GM12874 (cell line): ENCODE measurements around the gene LRRC26.
A peak's percentile ranks its signal among the peaks of the same experiment; 100 is the strongest.

ENCODE experiments used
- CTCF ChIP-seq: IDR thresholded peaks from 2 replicates; pipeline ENCODE4 v1.5.1; 2011; ENCODE audit warnings: low read depth, mild to moderate bottlenecking, control low read depth, low read length, moderate library complexity; ENCODE audit not compliant: insufficient read depth

LRRC26 gene

GRCh38 chr9:137178939-137179630 lies 9.2 kb upstream of the LRRC26 start:
- no peak for TF ChIP-seq CTCF

GRCh38 chr9:137178201-137178938 lies 8.5 kb upstream of the LRRC26 start:
- TF ChIP-seq CTCF = no peak

GRCh38 chr9:137176302-137177182 lies 6.7 kb upstream of the LRRC26 start:
- TF ChIP-seq CTCF = peak; percentile 80

GRCh38 chr9:137175345-137175961 lies 5.6 kb upstream of the LRRC26 start:
- TF ChIP-seq CTCF = no peak

- peak; percentile 6; the same call in 1 of the 2 replicates for TF ChIP-seq CTCF
Measured at GRCh38 chr9:137174722-137175293, 5.0 kb upstream of the LRRC26 start.

GRCh38 chr9:137173796-137174664 lies 4.2 kb upstream of the LRRC26 start:
- TF ChIP-seq CTCF = no peak
